ENCODE measurements around the gene SSRP1.

The SSRP1 gene

GRCh38 chr11:57303280-57303989, 32.3 kb downstream of the SSRP1 start:
- H2AFZ ChIP-seq (ENCODE audit: low read length) = no peak overlapping the region
- no peak overlapping the region for H3K4me2 ChIP-seq (ENCODE audit: low read depth, low read length)
- H3F3A ChIP-seq (ENCODE audit: insufficient read depth, low read length) = no peaks in the 10 kb centered on the region
- no peaks in the 10 kb centered on the region for H4K20me1 ChIP-seq (ENCODE audit: insufficient read depth, low read length)
- no peak for DNase-seq
- H3K79me2 ChIP-seq (ENCODE audit: low read length) = no peaks in the 10 kb centered on the region
- H3K9me3 ChIP-seq (replicated peaks; ENCODE audit: insufficient read depth, low read length) = no peaks in the 10 kb centered on the region
- H3K27me3 ChIP-seq (replicated peaks; ENCODE audit: insufficient read depth, low read length) = no peaks in the 10 kb centered on the region
- no peak overlapping the region for H3K4me3 ChIP-seq (ENCODE audit: low read length)
- TF ChIP-seq EZH2 (optimal IDR thresholded peaks at IDR 0.05; ENCODE audit: low read depth, low read length) (no peak), CTCF (IDR thresholded peaks at IDR 0.05; ENCODE audit: low read length) (no peak)
- no peak overlapping the region for H3K9ac ChIP-seq (ENCODE audit: low read length)
- no peak overlapping the region for H3K27ac ChIP-seq (ENCODE audit: low read length)
- H3K9me2 ChIP-seq (replicated peaks; ENCODE audit: insufficient read depth, low read length) = no peaks in the 10 kb centered on the region
- H3K4me1 ChIP-seq (ENCODE audit: low read length) = no peaks in the 10 kb centered on the region
- no peaks in the 10 kb centered on the region for H3K36me3 ChIP-seq (replicated peaks; ENCODE audit: insufficient read depth, low read length)

GRCh38 chr11:57302489-57302888, 33.2 kb downstream of the SSRP1 start:
- Histone ChIP-seq H3K9ac (ENCODE audit: low read length) (no peak overlapping the region), H3K4me1 (ENCODE audit: low read length) (no peaks in the 10 kb centered on the region), H3K27ac (ENCODE audit: low read length) (no peak overlapping the region), H3K36me3 (replicated peaks; ENCODE audit: insufficient read depth, low read length) (no peaks in the 10 kb centered on the region), H3F3A (ENCODE audit: insufficient read depth, low read length) (no peaks in the 10 kb centered on the region), H3K4me2 (ENCODE audit: low read depth, low read length) (no peak overlapping the region), H3K9me3 (replicated peaks; ENCODE audit: insufficient read depth, low read length) (no peaks in the 10 kb centered on the region), H3K4me3 (ENCODE audit: low read length) (no peak overlapping the region), H2AFZ (ENCODE audit: low read length) (no peak overlapping the region), H4K20me1 (ENCODE audit: insufficient read depth, low read length) (no peaks in the 10 kb centered on the region), H3K9me2 (replicated peaks; ENCODE audit: insufficient read depth, low read length) (no peaks in the 10 kb centered on the region), H3K79me2 (ENCODE audit: low read length) (no peaks in the 10 kb centered on the region), H3K27me3 (replicated peaks; ENCODE audit: insufficient read depth, low read length) (no peaks in the 10 kb centered on the region)
- no peak for DNase-seq
- TF ChIP-seq EZH2phosphoT487 (IDR thresholded peaks at IDR 0.05; ENCODE audit: low read length) (no peak), CTCF (IDR thresholded peaks at IDR 0.05; ENCODE audit: low read length) (no peak), EZH2 (optimal IDR thresholded peaks at IDR 0.05; ENCODE audit: low read depth, low read length) (no peak)

GRCh38 chr11:57301711-57302423, 33.8 kb downstream of the SSRP1 start:
- no peaks in the 10 kb centered on the region for H4K20me1 ChIP-seq (ENCODE audit: insufficient read depth, low read length)
- no peak overlapping the region for H2AFZ ChIP-seq (ENCODE audit: low read length)
- H3K79me2 ChIP-seq (ENCODE audit: low read length) = no peaks in the 10 kb centered on the region
- TF ChIP-seq EZH2phosphoT487 (IDR thresholded peaks at IDR 0.05; ENCODE audit: low read length) (no peak), EZH2 (optimal IDR thresholded peaks at IDR 0.05; ENCODE audit: low read depth, low read length) (no peak), CTCF (IDR thresholded peaks at IDR 0.05; ENCODE audit: low read length) (no peak)
- no peaks in the 10 kb centered on the region for H3F3A ChIP-seq (ENCODE audit: insufficient read depth, low read length)
- no peaks in the 10 kb centered on the region for H3K9me2 ChIP-seq (replicated peaks; ENCODE audit: insufficient read depth, low read length)
- H3K9ac ChIP-seq (ENCODE audit: low read length) = no peak overlapping the region
- no peaks in the 10 kb centered on the region for H3K4me1 ChIP-seq (ENCODE audit: low read length)
- H3K27ac ChIP-seq (ENCODE audit: low read length) = no peak overlapping the region
- H3K36me3 ChIP-seq (replicated peaks; ENCODE audit: insufficient read depth, low read length) = no peaks in the 10 kb centered on the region
- no peaks in the 10 kb centered on the region for H3K27me3 ChIP-seq (replicated peaks; ENCODE audit: insufficient read depth, low read length)
- H3K9me3 ChIP-seq (replicated peaks; ENCODE audit: insufficient read depth, low read length) = no peaks in the 10 kb centered on the region
- H3K4me3 ChIP-seq (ENCODE audit: low read length) = no peak overlapping the region
- no peak for DNase-seq
- no peak overlapping the region for H3K4me2 ChIP-seq (ENCODE audit: low read depth, low read length)

All from MM.1S (cell line).